A549 (cell line): Measurements from ENCODE around the gene SLC9A4.

Source experiments
- BHLHE40 ChIP-seq: IDR thresholded peaks from 2 replicates; pipeline ENCODE4 v1.6.1; 2012; ENCODE audit warnings: low read depth, low read length, inconsistent platforms
- CBX2 ChIP-seq: fragments of 200-600 bp; sonication (generic); IDR thresholded peaks from 2 replicates; pipeline ENCODE4 v1.6.1; 2016; ENCODE audit warnings: low read depth, mild to moderate bottlenecking, borderline replicate concordance
- CHD2 ChIP-seq: fragments of 150-350 bp; IDR thresholded peaks from 2 replicates; pipeline ENCODE4 v1.6.1; 2014; ENCODE audit warnings: low read length; ENCODE audit not compliant: partially characterized antibody
- CHD4 ChIP-seq: fragments of 200-600 bp; sonication (generic); IDR thresholded peaks from 2 replicates; pipeline ENCODE4 v1.6.1; 2016; ENCODE audit warnings: antibody characterized with exemption, mild to moderate bottlenecking, borderline replicate concordance
- EHMT2 ChIP-seq: fragments of 200-600 bp; sonication (generic); IDR thresholded peaks from 2 replicates; pipeline ENCODE4 v1.6.1; 2016; ENCODE audit warnings: antibody characterized with exemption, low read depth, mild to moderate bottlenecking, moderate library complexity
- HEYL ChIP-seq: fragments of 250-450 bp; sonication (Bioruptor Pico); IDR thresholded peaks from 2 replicates; pipeline ENCODE4 v1.8.0; 2021; ENCODE audit warnings: mild to moderate bottlenecking, moderate library complexity
- HOXA7 ChIP-seq: fragments of 250-450 bp; sonication (Bioruptor Pico); IDR thresholded peaks from 2 replicates; pipeline ENCODE4 v1.5.0; 2020; ENCODE audit warnings: mild to moderate bottlenecking, moderate library complexity
- NFE2L2 ChIP-seq: fragments of 150-350 bp; conservative IDR thresholded peaks from 2 replicates; pipeline ENCODE4 v1.6.1; 2014; ENCODE audit warnings: low read length
- POLR2A ChIP-seq: IDR thresholded peaks from 2 replicates; pipeline ENCODE4 v1.6.1; 2012; ENCODE audit warnings: mild to moderate bottlenecking, low read length
- RNF2 ChIP-seq: fragments of 200-600 bp; sonication (generic); IDR thresholded peaks from 2 replicates; pipeline ENCODE4 v1.6.1; 2016; ENCODE audit warnings: low read depth, mild to moderate bottlenecking, antibody characterized with exemption, moderate library complexity, borderline replicate concordance
- TP53 ChIP-seq: fragments of 250-450 bp; sonication (Bioruptor Pico); IDR thresholded peaks from 2 replicates; pipeline ENCODE4 v1.5.0; 2021; ENCODE audit warnings: mild to moderate bottlenecking, moderate library complexity
- ZSCAN20 ChIP-seq: fragments of 250-450 bp; sonication (Bioruptor Pico); IDR thresholded peaks from 2 replicates; pipeline ENCODE4 v1.8.0; 2022; ENCODE audit warnings: mild to moderate bottlenecking, moderate library complexity
- TF ChIP-seq, protein P1 (sequence below): fragments of >200 bp; sonication (Bioruptor Twin); formaldehyde crosslinking; IDR thresholded peaks from 3 replicates; pipeline ENCODE4 v1.5.1; 2016
- TF ChIP-seq, protein P2 (sequence below): fragments of 200-600 bp; sonication (generic); IDR thresholded peaks from 2 replicates; pipeline ENCODE4 v1.6.1; 2016; ENCODE audit warnings: antibody characterized with exemption, mild to moderate bottlenecking, moderate library complexity

DNA sequence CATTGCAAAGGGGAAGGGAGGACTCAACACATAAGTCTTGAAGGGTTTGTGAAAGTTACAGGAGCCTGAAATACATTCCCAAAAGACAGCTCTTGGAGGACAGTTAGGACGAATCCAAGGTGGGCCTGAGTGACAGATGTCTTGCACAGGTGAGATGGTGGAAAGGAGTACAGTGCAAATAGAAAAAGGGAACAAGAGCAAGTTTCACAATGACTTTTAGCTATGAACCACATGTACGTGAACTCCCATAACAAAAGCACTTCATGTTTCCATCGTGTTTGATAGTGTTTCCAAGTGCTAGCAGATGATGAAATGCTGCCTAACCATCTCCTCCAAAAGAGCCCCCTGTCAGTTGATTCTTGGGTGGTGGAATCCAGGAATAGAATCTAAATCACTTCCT lies 48.3 kb upstream of the SLC9A4 start:
- no peak for TF ChIP-seq HOXA7
- TF ChIP-seq POLR2A, result no peak
- TF ChIP-seq, protein P1, sequence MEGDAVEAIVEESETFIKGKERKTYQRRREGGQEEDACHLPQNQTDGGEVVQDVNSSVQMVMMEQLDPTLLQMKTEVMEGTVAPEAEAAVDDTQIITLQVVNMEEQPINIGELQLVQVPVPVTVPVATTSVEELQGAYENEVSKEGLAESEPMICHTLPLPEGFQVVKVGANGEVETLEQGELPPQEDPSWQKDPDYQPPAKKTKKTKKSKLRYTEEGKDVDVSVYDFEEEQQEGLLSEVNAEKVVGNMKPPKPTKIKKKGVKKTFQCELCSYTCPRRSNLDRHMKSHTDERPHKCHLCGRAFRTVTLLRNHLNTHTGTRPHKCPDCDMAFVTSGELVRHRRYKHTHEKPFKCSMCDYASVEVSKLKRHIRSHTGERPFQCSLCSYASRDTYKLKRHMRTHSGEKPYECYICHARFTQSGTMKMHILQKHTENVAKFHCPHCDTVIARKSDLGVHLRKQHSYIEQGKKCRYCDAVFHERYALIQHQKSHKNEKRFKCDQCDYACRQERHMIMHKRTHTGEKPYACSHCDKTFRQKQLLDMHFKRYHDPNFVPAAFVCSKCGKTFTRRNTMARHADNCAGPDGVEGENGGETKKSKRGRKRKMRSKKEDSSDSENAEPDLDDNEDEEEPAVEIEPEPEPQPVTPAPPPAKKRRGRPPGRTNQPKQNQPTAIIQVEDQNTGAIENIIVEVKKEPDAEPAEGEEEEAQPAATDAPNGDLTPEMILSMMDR, result no peak
- no peak for TF ChIP-seq RNF2
- no peak for TF ChIP-seq NFE2L2
- TF ChIP-seq CHD2, result no peak
- TF ChIP-seq ZSCAN20, result no peak
- TF ChIP-seq BHLHE40, result no peak
- TF ChIP-seq CBX2, result no peak
- TF ChIP-seq, protein P2, sequence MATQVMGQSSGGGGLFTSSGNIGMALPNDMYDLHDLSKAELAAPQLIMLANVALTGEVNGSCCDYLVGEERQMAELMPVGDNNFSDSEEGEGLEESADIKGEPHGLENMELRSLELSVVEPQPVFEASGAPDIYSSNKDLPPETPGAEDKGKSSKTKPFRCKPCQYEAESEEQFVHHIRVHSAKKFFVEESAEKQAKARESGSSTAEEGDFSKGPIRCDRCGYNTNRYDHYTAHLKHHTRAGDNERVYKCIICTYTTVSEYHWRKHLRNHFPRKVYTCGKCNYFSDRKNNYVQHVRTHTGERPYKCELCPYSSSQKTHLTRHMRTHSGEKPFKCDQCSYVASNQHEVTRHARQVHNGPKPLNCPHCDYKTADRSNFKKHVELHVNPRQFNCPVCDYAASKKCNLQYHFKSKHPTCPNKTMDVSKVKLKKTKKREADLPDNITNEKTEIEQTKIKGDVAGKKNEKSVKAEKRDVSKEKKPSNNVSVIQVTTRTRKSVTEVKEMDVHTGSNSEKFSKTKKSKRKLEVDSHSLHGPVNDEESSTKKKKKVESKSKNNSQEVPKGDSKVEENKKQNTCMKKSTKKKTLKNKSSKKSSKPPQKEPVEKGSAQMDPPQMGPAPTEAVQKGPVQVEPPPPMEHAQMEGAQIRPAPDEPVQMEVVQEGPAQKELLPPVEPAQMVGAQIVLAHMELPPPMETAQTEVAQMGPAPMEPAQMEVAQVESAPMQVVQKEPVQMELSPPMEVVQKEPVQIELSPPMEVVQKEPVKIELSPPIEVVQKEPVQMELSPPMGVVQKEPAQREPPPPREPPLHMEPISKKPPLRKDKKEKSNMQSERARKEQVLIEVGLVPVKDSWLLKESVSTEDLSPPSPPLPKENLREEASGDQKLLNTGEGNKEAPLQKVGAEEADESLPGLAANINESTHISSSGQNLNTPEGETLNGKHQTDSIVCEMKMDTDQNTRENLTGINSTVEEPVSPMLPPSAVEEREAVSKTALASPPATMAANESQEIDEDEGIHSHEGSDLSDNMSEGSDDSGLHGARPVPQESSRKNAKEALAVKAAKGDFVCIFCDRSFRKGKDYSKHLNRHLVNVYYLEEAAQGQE, result no peak
- TF ChIP-seq EHMT2, result no peak
- TF ChIP-seq CHD4, result no peak
- TF ChIP-seq HEYL (CRISPR knock-in tag), result no peak
- TF ChIP-seq TP53 (CRISPR knock-in tag), result no peak
